Measurements from ENCODE around the gene ARHGEF6. TPM values are rescaled to one million over a fixed set of nuclear protein-coding genes. Genes with fewer than 3 reads are reported as not detected.

Gene ARHGEF6
- total and polyA plus RNA-seq, 5 donors = 17.1 to 43.2 (median 37.3) TPM

GRCh38 chrX:136619899-136620505 is 160.7 kb downstream of the ARHGEF6 start:
- H3K4me3 ChIP-seq (ENCODE audit: low read length) = no peak overlapping the region
- H3K9me3 ChIP-seq (ENCODE audit: control insufficient read depth, low read length) = no peaks in the 10 kb centered on the region
- WGBS = 87% methylated on average over 14 of the region's 14 CpGs
- intact Hi-C loops (cut with DNase I) = no loop called here
- DNase-seq (no peak), ATAC-seq (no peak)
- H3K27me3 ChIP-seq (ENCODE audit: control insufficient read depth, insufficient read depth) = no peaks in the 10 kb centered on the region
- no peaks in the 10 kb centered on the region for H3K4me1 ChIP-seq (ENCODE audit: control insufficient read depth, insufficient read depth, low read length)
- H3K27ac ChIP-seq (ENCODE audit: low read length) = no peak overlapping the region

DNA sequence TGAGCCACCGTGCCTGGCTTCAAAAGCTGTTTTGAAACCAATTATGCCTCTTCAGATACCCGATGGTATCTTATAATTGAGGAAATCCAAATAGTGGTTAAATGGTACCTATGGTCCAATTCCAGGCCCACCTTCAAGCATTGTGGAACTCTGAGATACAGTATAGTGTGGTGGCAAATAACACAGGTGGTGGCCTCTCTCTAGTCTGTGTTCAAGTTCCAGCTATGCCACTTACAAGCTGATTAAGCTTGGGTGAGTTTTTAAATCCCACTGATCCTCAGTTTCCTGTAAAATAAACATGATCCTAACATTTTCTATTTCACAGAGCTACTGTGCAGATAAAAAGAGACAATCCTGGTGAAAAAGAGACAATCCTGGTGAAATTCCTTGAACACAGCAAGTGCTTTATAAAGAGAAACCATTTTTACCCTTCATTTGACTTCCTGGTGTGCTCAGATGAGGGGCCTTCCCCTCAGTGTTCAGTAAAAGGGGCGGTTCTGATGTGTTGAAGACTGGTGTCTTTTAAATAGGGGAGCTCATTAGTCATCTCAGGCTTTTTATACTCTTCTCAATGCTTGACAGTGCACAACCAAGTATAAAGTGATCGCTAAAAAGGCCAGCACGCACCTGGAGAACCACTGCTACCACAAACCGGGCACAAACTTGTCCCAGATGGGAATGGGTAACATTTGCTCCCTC is 163.6 kb downstream of the ARHGEF6 start:
- no peak overlapping the region for H3K4me3 ChIP-seq (ENCODE audit: low read length)
- no peaks in the 10 kb centered on the region for H3K4me1 ChIP-seq (ENCODE audit: control insufficient read depth, insufficient read depth, low read length)
- H3K27me3 ChIP-seq (ENCODE audit: control insufficient read depth, insufficient read depth) = no peaks in the 10 kb centered on the region
- H3K9me3 ChIP-seq (ENCODE audit: control insufficient read depth, low read length) = no peaks in the 10 kb centered on the region
- no peak for ATAC-seq
- DNase-seq = no peak
- H3K27ac ChIP-seq (ENCODE audit: low read length) = no peak overlapping the region
- intact Hi-C loops (cut with DNase I) = no loop called here
- WGBS = 89% methylated on average over 6 of the region's 6 CpGs

Other genes starting within 250 kb of the ARHGEF6 start
- gene VGLL1, start 248.7 kb downstream of the ARHGEF6 start, total RNA-seq = not detected
- not detected for gene VGLL1, start 248.7 kb downstream of the ARHGEF6 start, polyA plus RNA-seq
- gene CD40LG, start 132.8 kb downstream of the ARHGEF6 start, total RNA-seq = under 1 TPM in 2 of 4 donors, not detected in 2; 0.24 to 0.46 TPM
- gene CD40LG, start 132.8 kb downstream of the ARHGEF6 start, polyA plus RNA-seq = not detected
- 100 to 1,000 TPM in 2 of 4 donors, 10 to 100 TPM in 2; 88.4 to 123 (median 107) TPM for gene RBMX, start 99.8 kb upstream of the ARHGEF6 start, total RNA-seq
- 89.3 TPM for gene RBMX, start 99.8 kb upstream of the ARHGEF6 start, polyA plus RNA-seq